Mammary epithelial cell (primary cell): ENCODE data around the gene SLC16A3.

Experiments used
- CTCF ChIP-seq, 2 donors: IDR thresholded peaks in 1 of 2; conservative IDR thresholded peaks in 1 of 2; 2 replicates each; pipeline ENCODE4 v1.5.1; 2011 to 2012; ENCODE audit warnings: inconsistent platforms in 2 of 2, low read length in 2 of 2, mild to moderate bottlenecking in 2 of 2, control low read depth in 1 of 2, low read depth in 1 of 2; ENCODE audit not compliant: insufficient read depth in 1 of 2; ENCODE audit errors: extremely low read depth in 1 of 2
- EZH2 ChIP-seq: IDR thresholded peaks from 2 replicates; pipeline ENCODE4 v1.6.1; 2012; ENCODE audit warnings: low read length, inconsistent platforms, borderline replicate concordance

DNA sequence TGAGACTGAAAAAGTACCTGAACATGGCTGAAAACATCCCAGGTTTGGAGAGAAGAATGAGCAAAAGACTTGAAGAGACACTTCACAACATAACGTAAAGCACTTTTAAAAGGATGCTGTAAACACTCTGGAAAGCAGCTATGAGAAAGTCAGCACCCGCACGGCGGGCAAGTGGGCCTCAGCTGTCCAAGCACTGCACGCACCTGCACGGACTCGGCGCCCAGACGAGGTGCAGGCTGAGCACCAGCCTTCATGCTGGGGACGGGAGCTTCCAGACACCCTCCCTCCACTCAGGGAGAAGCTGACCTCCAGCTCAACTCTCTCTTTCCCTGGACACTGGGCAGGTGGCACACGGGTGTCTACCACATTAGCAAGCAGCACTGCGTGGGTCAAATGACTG, 29.3 kb upstream of the SLC16A3 start:
- TF ChIP-seq CTCF (conservative IDR thresholded peaks at IDR 0.05 in 1 of 2, IDR thresholded peaks at IDR 0.05 in 1 of 2; ENCODE audit: extremely low read depth in 1 of 2, insufficient read depth in 1 of 2, low read depth in 1 of 2, low read length in 2 of 2) (no peak), EZH2 (no peak)
